Activated CD8-positive, alpha-beta memory T cell treated with anti-CD3 and anti-CD28 coated beads, Interleukin-2, amount 50 U/mL, for 4 hours (primary cell): ENCODE results near the gene DIP2C.
"Not testable (repeated sequence)": the region's sequence is repeated elsewhere in the genome, so short reads cannot be mapped to it uniquely, and the experiment has no call there.

ENCODE experiments used
- DNase-seq: peaks from one replicate; pipeline ENCODE4 v3.0.0-alpha.2; 2020

Gene DIP2C

GRCh38 chr10:655184-655583, 34.3 kb downstream of the DIP2C start:
- DNase-seq, result no peak

- DNase-seq, result no peak
These were observed 34.8 kb downstream of the DIP2C start for GRCh38 chr10:654647-654996.

DNA sequence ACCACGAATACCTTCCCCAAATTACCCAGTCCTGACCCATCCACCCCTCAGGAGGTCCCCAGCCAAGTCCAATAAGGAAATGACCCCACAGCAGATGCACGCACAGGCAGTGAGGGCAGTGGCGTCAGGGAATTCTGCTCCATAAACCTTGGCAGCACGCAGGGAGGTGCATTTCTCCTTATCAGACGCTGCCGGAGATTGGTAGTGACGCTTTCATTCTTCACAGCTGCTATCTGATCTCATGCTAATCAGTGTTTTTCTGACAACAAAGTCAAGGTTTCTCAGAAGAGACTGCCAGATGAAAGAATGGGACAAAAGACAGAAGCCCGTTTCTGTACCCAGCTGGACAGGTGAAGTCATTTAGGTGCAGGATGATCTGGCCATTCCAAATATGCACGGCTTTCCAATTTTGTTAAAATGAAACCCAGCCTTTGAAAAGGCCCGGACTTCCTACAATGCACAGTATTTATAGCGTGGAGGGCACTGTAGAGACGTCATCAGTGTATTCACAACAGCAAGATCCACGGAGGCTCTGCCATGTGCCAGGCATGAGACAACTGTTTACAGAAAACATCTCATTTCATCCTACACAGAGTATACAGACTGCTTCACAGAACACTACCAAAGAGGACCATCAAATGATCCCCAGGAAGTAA, 35.3 kb downstream of the DIP2C start:
- no peak for DNase-seq

- not testable (repeated sequence) for DNase-seq
These were observed 36.5 kb downstream of the DIP2C start for GRCh38 chr10:652832-653459.

GRCh38 chr10:652233-652632, 37.2 kb downstream of the DIP2C start:
- no peak for DNase-seq

DNA sequence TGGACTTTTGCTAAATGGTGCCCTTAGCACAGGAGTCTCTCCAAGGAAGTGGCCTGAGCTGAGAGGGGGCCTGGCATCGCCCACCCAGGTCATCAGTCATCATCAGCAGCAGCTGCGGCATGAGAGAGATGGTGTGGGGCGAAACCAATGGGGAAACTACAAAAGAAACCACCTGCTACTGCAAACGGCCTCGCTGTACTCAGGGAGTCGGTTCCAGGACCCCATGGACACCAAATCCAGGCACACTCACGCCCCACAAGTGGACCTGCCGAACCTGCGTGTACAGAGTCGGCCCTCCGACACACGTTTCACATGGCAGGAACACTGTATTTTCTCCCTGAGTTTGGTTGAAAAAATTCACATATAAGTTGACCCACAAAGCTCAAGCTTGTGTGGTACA, 37.8 kb downstream of the DIP2C start:
- no peak for DNase-seq

DNA sequence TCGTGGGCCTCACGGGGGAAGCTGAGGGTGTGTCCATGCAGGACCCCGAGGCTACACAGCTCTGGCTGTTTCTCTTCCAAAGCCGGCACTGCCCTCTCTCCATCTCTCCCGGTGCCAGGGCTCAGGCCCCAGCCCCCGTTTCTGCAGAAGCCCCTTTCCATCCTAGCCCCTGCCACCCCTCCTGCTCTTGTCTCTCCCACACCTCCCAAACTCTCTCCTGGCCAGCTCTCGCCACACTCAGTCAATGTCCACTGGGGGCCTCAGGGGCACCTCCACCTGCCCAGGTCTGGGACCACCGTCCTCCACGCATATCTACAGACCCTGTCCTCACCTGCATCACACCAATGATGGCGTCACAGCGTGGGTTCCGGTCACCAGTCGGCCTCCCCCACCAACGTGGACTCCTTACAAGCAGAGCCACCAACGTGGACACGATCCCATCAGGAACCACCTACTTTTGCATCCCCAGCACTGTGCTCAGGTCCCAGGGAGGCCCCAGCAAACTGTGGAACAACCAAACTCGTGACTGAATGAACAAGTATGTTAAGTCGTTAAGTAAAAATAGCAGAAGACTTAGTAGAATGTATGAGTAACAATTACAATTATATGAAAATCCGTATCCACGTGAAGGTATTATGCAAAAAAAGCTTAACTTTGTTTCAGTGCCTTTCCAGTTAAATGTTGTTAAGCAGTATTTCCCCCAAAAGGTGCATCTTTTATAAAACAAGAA, 38.4 kb downstream of the DIP2C start:
- no peak for DNase-seq

DNA sequence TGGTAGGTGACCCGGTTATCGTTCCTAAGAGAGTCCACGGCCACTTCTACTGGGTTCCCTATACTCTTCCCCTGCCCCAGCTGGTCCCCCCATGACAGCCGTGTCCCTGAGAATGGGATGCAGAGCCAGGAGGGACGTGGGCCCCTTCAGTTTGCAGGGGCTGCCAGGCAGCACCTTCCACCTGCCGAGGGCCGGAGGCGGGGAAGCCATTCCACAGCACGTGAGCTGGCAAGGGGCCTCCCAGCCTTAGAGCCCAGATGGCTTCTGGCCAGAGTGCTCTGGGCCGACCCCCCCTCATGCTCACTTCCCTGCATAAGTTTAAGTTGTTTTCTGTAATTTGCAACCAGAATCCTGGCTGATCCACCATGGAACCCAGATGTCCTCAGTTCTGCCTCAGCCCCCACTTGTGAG, 39.0 kb downstream of the DIP2C start:
- no peak for DNase-seq

GRCh38 chr10:649798-650440, 39.5 kb downstream of the DIP2C start:
- no peak for DNase-seq

DNA sequence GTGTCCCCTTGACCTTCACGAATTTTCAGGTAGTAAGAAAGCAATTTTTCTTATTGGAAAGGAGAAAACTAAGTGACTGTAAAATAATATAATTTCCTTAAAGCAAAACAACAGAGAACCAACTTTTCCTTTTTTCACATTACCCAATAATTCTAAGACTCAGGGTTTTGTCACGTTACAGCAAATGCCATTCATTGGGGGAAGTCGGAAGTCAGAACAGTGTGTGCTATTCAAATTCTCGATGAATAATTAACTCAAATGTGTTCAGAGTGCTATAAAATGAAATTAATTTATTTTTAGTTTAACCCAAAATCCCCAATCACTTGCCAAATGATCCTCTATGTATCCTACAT, 40.0 kb downstream of the DIP2C start:
- no peak for DNase-seq

GRCh38 chr10:647019-647418, 42.4 kb downstream of the DIP2C start:
- not testable (repeated sequence) for DNase-seq

GRCh38 chr10:646118-646524, 43.3 kb downstream of the DIP2C start:
- no peak for DNase-seq

GRCh38 chr10:644943-645334, 44.5 kb downstream of the DIP2C start:
- DNase-seq, result no peak

GRCh38 chr10:644076-644942, 45.2 kb downstream of the DIP2C start:
- DNase-seq, result no peak

DNA sequence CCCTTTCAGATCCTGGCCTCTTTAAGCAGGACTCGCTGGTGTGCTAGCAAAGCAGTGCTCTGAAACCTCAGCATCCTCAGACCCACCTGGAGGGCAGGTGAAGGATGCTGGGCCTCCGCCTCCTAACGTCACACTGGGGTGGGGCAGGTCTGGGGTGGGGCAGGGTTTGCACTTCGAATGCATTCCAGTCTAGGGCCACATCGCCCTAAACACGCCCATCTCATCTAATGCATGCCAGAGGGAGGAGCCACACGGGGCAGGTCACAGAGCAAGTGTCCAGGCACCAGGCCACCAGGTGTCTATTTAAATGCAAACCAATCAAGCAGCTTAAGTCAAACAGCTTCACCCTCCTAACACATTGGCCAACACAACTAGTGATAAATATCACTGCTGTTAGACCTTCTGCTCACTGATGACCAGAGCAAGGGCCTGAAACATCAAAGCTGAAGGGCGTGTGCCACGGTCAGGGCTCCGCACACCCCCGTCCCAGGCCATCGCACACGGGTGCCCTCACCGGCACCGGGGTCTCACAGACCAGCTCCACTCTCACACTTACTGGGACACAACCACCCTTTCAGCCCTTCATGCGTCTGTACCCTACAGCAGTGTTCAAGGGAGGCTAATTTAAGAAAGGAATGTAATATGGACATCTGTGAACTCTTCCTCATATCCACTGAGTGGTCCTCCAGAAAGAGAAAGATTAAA, 47.1 kb downstream of the DIP2C start:
- DNase-seq, result no peak

DNA sequence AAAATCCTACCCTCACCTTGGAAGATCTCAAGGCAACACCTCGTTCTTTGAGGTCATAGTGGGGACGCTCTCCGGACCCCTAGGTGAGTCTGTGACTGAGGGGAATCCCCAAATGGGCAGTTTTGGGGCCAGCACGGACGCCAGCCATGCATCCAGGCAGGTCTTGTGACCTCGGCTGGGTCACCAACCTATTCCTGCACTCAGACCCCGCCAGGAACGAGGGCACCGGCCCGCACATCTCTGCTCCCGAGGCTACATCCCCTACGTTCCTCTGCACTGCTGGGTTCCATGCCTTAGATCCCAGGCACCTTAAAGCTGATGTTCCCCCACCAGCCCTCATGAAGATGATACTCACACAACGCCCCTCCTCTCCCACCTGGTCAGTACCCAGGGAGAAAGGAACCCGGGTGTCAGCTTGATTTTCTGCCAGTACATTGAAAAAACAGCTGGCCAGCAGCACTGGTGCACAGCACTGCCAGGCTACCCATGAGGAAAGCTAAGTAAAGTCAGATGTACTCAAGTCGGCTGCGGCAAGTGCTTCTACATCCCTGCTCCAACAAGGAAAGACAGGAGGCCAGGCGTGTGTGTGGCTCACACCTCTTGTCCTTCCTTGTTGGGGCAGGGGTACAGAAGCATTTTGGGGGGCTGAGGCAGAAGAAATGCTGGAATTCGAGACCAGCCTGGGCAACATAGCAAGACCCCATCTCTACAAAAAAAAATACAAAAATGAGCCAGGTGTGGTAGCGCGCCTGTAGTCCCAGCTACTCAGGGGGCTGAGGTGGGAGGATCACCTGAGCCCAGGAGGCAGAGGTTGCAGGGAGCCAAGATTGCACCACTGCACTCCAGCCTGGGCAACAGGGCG, 48.1 kb downstream of the DIP2C start:
- no peak for DNase-seq

GRCh38 chr10:640673-641045, 48.8 kb downstream of the DIP2C start:
- no peak for DNase-seq

DNA sequence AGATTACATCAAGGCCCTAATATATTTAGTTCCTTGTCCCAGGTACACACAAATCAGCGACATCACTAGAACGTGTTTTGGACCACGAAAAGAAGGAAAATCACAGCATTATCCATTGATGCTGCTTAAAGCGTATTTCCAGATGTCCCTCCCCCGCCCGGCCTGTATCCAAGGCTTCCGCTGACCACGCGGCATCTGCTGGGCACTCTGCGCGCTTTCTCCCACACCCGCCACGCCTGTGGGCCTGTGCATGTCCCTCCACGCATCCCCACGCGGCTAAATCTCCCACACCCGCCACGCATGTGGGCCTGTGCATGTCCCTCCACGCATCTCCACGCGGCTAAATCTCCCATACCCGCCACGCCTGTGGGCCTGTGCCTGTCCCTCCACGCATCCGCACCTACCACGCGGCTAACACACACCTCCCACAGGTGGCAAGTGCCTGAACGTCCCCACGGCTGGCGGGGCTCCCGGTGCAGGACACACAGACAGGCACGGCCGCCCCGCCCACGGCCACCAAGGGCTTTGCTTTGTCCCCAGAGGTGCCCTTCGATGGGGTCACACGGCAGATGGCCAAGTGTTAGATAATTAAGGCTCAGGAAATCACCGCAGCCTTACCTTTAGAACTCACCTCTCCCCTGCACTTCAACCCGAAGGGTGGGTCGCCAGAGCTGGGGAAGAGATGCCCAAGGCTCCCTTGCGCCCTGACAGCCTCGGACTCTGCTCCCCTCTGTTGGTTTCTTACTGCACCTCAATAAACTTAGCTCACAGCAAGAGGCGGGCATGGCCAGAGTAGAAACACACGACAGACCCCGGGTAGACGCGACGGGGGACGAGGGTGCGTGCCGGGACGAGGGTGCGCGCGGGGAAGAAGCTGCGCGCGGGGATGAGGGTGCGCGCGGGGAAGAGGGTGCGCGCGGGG, 49.5 kb downstream of the DIP2C start:
- no peak for DNase-seq

- no peak for DNase-seq
These were observed 50.3 kb downstream of the DIP2C start for GRCh38 chr10:639001-639750.
